ENCODE data around the gene KLK6.

GRCh38 chr19:50980208-50980607 is 10.8 kb upstream of the KLK6 start:
- TF ChIP-seq, protein P1, sequence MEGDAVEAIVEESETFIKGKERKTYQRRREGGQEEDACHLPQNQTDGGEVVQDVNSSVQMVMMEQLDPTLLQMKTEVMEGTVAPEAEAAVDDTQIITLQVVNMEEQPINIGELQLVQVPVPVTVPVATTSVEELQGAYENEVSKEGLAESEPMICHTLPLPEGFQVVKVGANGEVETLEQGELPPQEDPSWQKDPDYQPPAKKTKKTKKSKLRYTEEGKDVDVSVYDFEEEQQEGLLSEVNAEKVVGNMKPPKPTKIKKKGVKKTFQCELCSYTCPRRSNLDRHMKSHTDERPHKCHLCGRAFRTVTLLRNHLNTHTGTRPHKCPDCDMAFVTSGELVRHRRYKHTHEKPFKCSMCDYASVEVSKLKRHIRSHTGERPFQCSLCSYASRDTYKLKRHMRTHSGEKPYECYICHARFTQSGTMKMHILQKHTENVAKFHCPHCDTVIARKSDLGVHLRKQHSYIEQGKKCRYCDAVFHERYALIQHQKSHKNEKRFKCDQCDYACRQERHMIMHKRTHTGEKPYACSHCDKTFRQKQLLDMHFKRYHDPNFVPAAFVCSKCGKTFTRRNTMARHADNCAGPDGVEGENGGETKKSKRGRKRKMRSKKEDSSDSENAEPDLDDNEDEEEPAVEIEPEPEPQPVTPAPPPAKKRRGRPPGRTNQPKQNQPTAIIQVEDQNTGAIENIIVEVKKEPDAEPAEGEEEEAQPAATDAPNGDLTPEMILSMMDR (IDR thresholded peaks at IDR 0.05), result no peak
- no peak for TF ChIP-seq POLR2A (IDR thresholded peaks at IDR 0.05)

All from tibial nerve (tissue), 3 donors.